ENCODE results near the gene SLC12A1. TPM values are rescaled to one million over a fixed set of nuclear protein-coding genes. Genes with fewer than 3 reads are reported as not detected.

Gene SLC12A1
- total and polyA plus RNA-seq, 5 donors from 2014 or later: not detected

DNA sequence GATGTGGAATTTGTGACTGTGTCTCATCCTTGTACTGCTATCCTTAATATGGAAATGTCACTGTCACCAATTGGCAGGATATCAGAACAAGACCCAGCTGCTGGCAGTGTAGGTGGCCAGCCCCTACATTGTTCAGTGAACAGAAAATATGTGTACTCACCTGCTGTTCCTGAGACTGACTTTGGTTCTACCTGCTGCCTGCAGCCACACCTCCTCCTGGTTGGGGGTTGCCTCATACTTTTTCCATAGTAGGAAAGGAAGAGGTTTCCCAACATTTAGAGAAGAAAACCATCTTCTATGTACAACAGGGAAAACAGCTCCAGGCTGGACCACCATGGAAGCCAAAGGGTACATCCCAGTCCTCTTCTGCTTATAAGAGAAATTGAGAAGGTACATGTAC, 35.9 kb downstream of the SLC12A1 start:
- no peak overlapping the region for H3K4me3 ChIP-seq (ENCODE audit: low read depth, low read length)
- Mint-ChIP-seq H3K4me3 (no peak overlapping the region), H3K27ac (no peak overlapping the region), H3K27me3 (no peaks in the 10 kb centered on the region), H3K36me3 (no peaks in the 10 kb centered on the region), H3K4me1 (no peaks in the 10 kb centered on the region), H3K9me3 (peaks cover 0 to 1% (median 0%) of the 10 kb centered on the region in 7 donors)
- H3K36me3 ChIP-seq (ENCODE audit: control insufficient read depth, insufficient read depth, low read length): no peaks in the 10 kb centered on the region
- no peaks in the 10 kb centered on the region for H3K9me3 ChIP-seq (ENCODE audit: control insufficient read depth in 2 of 2, low read length in 2 of 2)
- H3K4me1 ChIP-seq (ENCODE audit: control insufficient read depth, insufficient read depth, low read length, poor library complexity, severe bottlenecking): no peaks in the 10 kb centered on the region
- DNase-seq (no peak), ATAC-seq (ENCODE audit: low read depth in 2 of 2) (no peak)
- H3K27me3 ChIP-seq (ENCODE audit: control insufficient read depth, insufficient read depth, low read length): no peaks in the 10 kb centered on the region
- no peak overlapping the region for H3K27ac ChIP-seq (ENCODE audit: insufficient read depth, low read length, poor library complexity, severe bottlenecking)

DNA sequence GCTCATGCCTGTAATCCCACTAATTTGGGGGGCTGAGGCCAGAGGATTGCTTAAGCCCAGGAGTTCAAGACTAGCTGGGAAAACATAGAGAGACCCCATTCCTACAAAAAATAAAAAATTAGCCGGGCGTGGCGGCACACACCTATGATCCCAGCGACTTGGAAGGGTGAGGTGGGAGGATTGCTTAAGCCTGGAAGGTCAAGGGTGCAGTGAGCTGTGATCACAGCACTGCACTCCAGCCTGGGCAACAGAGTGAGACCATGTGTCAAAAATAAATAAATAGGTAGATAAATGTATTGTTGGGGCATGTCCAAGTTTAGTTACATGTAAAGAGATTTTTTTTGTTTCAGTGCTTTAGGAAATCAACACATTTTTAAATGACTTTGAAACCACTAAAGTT, 36.4 kb downstream of the SLC12A1 start:
- Mint-ChIP-seq H3K36me3 (no peaks in the 10 kb centered on the region), H3K4me3 (no peak overlapping the region), H3K27ac (no peak overlapping the region), H3K27me3 (no peaks in the 10 kb centered on the region), H3K4me1 (no peaks in the 10 kb centered on the region), H3K9me3 (peaks cover 0 to 1% (median 0%) of the 10 kb centered on the region in 7 donors)
- DNase-seq: no peak
- no peak overlapping the region for H3K27ac ChIP-seq (ENCODE audit: insufficient read depth, low read length, poor library complexity, severe bottlenecking)
- H3K36me3 ChIP-seq (ENCODE audit: control insufficient read depth, insufficient read depth, low read length): no peaks in the 10 kb centered on the region
- no peak overlapping the region for H3K4me3 ChIP-seq (ENCODE audit: low read depth, low read length)
- H3K27me3 ChIP-seq (ENCODE audit: control insufficient read depth, insufficient read depth, low read length): no peaks in the 10 kb centered on the region
- H3K4me1 ChIP-seq (ENCODE audit: control insufficient read depth, insufficient read depth, low read length, poor library complexity, severe bottlenecking): no peaks in the 10 kb centered on the region
- H3K9me3 ChIP-seq (ENCODE audit: control insufficient read depth in 2 of 2, low read length in 2 of 2): no peaks in the 10 kb centered on the region
- no peak for ATAC-seq (ENCODE audit: low read depth in 2 of 2)

DNA sequence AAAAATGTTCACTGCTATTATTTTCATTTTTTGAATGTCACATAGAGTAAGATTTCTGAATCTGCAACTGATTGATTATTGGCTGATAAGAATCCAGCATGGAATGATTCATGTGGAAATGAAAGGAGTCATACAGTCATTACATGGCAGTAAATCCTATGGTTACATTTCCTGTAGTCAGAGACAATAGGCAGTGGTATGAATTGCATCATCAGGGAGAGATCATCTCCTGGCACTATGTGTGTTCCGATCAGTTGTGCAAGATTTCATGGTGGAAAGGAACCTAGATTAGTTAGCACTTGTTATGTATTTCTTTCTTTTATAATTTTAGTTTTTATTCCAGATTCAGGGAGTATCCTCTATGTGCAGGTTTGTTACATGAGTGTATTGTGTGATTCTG, 38.8 kb downstream of the SLC12A1 start:
- ATAC-seq (ENCODE audit: low read depth in 2 of 2): no peak
- H3K4me3 ChIP-seq (ENCODE audit: low read depth, low read length): no peak overlapping the region
- Mint-ChIP-seq H3K27me3 (peaks cover 4% of the 10 kb centered on the region), H3K36me3 (no peaks in the 10 kb centered on the region), H3K27ac (no peak overlapping the region), H3K4me3 (no peak overlapping the region), H3K9me3 (peaks cover 0 to 1% (median 0%) of the 10 kb centered on the region in 7 donors), H3K4me1 (no peaks in the 10 kb centered on the region)
- no peaks in the 10 kb centered on the region for H3K9me3 ChIP-seq (ENCODE audit: control insufficient read depth in 2 of 2, low read length in 2 of 2)
- no peaks in the 10 kb centered on the region for H3K36me3 ChIP-seq (ENCODE audit: control insufficient read depth, insufficient read depth, low read length)
- no peak overlapping the region for H3K27ac ChIP-seq (ENCODE audit: insufficient read depth, low read length, poor library complexity, severe bottlenecking)
- no peaks in the 10 kb centered on the region for H3K4me1 ChIP-seq (ENCODE audit: control insufficient read depth, insufficient read depth, low read length, poor library complexity, severe bottlenecking)
- no peak for DNase-seq
- no peaks in the 10 kb centered on the region for H3K27me3 ChIP-seq (ENCODE audit: control insufficient read depth, insufficient read depth, low read length)

DNA sequence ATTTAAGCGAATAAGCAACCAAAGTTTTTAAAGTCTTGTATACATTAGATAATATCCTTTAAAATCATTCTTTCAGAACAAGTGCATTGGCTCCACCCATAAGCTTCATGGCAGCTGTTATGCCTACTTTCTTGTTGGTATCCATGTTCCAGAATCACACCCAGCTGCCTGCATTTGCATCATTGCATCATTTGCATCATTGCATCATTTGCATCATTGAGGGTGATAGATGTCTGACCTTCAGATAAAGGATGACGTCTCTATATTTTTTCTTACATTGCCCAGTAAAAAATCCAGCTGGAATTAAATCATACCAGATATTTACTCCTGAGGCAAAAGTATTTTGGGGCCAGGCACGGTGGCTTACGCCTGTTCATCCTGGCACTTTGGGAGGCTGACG, 42.3 kb downstream of the SLC12A1 start:
- Histone ChIP-seq H3K36me3 (ENCODE audit: control insufficient read depth, insufficient read depth, low read length) (no peaks in the 10 kb centered on the region), H3K4me1 (ENCODE audit: control insufficient read depth, insufficient read depth, low read length, poor library complexity, severe bottlenecking) (no peaks in the 10 kb centered on the region), H3K4me3 (ENCODE audit: low read depth, low read length) (no peak overlapping the region), H3K9me3 (ENCODE audit: control insufficient read depth in 2 of 2, low read length in 2 of 2) (no peaks in the 10 kb centered on the region), H3K27me3 (ENCODE audit: control insufficient read depth, insufficient read depth, low read length) (no peaks in the 10 kb centered on the region), H3K27ac (ENCODE audit: insufficient read depth, low read length, poor library complexity, severe bottlenecking) (no peak overlapping the region)
- DNase-seq (no peak), ATAC-seq (ENCODE audit: low read depth in 2 of 2) (no peak)
- Mint-ChIP-seq H3K36me3 (no peaks in the 10 kb centered on the region), H3K27me3 (peaks cover 4% of the 10 kb centered on the region), H3K4me1 (no peaks in the 10 kb centered on the region), H3K4me3 (no peak overlapping the region), H3K27ac (peak overlapping the region in 1 of 3 donors; percentile 72), H3K9me3 (no peaks in the 10 kb centered on the region)

DNA sequence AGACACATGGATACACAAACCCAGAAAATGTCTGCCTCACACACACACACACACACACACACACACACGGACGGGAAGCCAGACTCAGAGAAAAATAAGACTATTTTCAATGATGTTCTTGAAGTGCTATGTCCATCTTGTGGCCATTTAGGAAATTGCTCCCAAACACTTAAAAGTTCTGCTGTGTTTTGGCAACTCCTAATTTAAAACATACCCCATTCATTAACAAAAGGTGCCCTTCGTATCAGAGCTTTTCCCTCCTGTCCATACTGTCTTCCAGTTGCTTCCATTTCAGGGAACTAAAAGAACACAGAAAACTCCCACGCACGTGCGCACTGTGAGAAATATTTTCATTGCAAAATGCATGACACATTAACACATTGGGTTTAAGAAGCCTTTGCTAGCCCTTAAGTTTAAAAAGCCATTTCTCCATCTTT, 44.6 kb downstream of the SLC12A1 start:
- DNase-seq (peak in 1 of 3 donors; percentile 56), ATAC-seq (ENCODE audit: low read depth in 2 of 2) (no peak)
- Histone ChIP-seq H3K4me1 (ENCODE audit: control insufficient read depth, insufficient read depth, low read length, poor library complexity, severe bottlenecking) (no peaks in the 10 kb centered on the region), H3K36me3 (ENCODE audit: control insufficient read depth, insufficient read depth, low read length) (no peaks in the 10 kb centered on the region), H3K4me3 (ENCODE audit: low read depth, low read length) (no peak overlapping the region), H3K9me3 (ENCODE audit: control insufficient read depth in 2 of 2, low read length in 2 of 2) (no peaks in the 10 kb centered on the region), H3K27ac (ENCODE audit: insufficient read depth, low read length, poor library complexity, severe bottlenecking) (no peak overlapping the region), H3K27me3 (ENCODE audit: control insufficient read depth, insufficient read depth, low read length) (no peaks in the 10 kb centered on the region)
- Mint-ChIP-seq H3K27ac (no peak overlapping the region), H3K9me3 (no peaks in the 10 kb centered on the region), H3K4me1 (no peaks in the 10 kb centered on the region), H3K36me3 (no peaks in the 10 kb centered on the region), H3K4me3 (no peak overlapping the region), H3K27me3 (peaks cover 4% of the 10 kb centered on the region)

DNA sequence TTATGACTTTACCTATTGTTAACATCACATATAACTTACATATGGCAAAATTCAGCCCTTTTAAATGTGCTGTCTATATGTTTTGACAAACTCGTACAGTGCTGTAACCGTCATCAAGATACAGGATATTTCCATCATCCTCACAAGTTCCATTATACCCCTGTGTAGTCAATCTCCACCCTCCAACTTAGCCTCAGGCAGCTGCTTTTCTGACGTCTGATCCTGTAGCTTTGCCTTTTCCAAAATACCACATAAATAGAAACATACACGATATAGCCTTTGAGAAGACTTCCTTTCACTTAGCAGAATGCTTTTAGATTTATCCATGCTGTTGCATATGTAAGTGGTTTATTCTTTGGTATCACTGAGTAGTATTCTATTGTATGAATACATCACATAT, 47.1 kb downstream of the SLC12A1 start:
- H3K27me3 Mint-ChIP-seq: peaks cover 4% of the 10 kb centered on the region
- ATAC-seq (ENCODE audit: low read depth in 2 of 2): no peak
- no peak overlapping the region for H3K27ac Mint-ChIP-seq

DNA sequence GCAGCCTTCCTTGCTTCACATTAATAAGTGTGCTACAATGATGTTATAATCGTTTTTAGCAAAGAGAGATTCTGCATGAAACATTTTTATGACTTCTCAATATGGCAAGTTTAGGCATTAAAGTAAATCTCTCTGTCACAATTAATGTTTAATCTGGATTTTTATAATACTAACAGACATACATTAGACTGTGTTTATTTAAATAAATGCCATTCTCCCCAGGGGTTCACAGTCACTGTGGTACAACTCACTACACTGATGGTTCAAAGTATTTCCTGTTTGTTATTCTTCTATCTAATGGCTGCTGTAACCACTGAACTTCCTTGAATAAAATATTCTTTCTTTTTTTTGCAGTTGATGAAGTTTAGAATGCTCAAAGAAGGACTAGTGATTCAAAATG, 59.0 kb downstream of the SLC12A1 start:
- Mint-ChIP-seq H3K4me1 (peaks cover 0 to 4% (median 2%) of the 10 kb centered on the region in 4 donors), H3K27me3 (peaks cover 18% of the 10 kb centered on the region), H3K9me3 (peaks cover 0 to 2% (median 0%) of the 10 kb centered on the region in 7 donors), H3K36me3 (no peaks in the 10 kb centered on the region), H3K4me3 (no peak overlapping the region), H3K27ac (no peak overlapping the region)
- no peaks in the 10 kb centered on the region for H3K36me3 ChIP-seq (ENCODE audit: control insufficient read depth, insufficient read depth, low read length)
- H3K4me1 ChIP-seq (ENCODE audit: control insufficient read depth, insufficient read depth, low read length, poor library complexity, severe bottlenecking): no peaks in the 10 kb centered on the region
- H3K27ac ChIP-seq (ENCODE audit: insufficient read depth, low read length, poor library complexity, severe bottlenecking): no peak overlapping the region
- H3K4me3 ChIP-seq (ENCODE audit: low read depth, low read length): no peak overlapping the region
- no peak for ATAC-seq (ENCODE audit: low read depth in 2 of 2)
- H3K9me3 ChIP-seq (ENCODE audit: control insufficient read depth in 2 of 2, low read length in 2 of 2): no peaks in the 10 kb centered on the region
- DNase-seq: no peak
- peaks cover 2% of the 10 kb centered on the region for H3K27me3 ChIP-seq (ENCODE audit: control insufficient read depth, insufficient read depth, low read length)

More for the DNA sequence above, 47.1 kb downstream of the SLC12A1 start:
- Mint-ChIP-seq H3K4me1 (no peaks in the 10 kb centered on the region), H3K9me3 (no peaks in the 10 kb centered on the region), H3K4me3 (no peak overlapping the region), H3K36me3 (no peaks in the 10 kb centered on the region)
- no peaks in the 10 kb centered on the region for H3K4me1 ChIP-seq (ENCODE audit: control insufficient read depth, insufficient read depth, low read length, poor library complexity, severe bottlenecking)
- H3K36me3 ChIP-seq (ENCODE audit: control insufficient read depth, insufficient read depth, low read length): no peaks in the 10 kb centered on the region
- no peak for DNase-seq
- H3K27ac ChIP-seq (ENCODE audit: insufficient read depth, low read length, poor library complexity, severe bottlenecking): no peak overlapping the region
- no peak overlapping the region for H3K4me3 ChIP-seq (ENCODE audit: low read depth, low read length)
- no peaks in the 10 kb centered on the region for H3K27me3 ChIP-seq (ENCODE audit: control insufficient read depth, insufficient read depth, low read length)
- H3K9me3 ChIP-seq (ENCODE audit: control insufficient read depth in 2 of 2, low read length in 2 of 2): no peaks in the 10 kb centered on the region

DNA sequence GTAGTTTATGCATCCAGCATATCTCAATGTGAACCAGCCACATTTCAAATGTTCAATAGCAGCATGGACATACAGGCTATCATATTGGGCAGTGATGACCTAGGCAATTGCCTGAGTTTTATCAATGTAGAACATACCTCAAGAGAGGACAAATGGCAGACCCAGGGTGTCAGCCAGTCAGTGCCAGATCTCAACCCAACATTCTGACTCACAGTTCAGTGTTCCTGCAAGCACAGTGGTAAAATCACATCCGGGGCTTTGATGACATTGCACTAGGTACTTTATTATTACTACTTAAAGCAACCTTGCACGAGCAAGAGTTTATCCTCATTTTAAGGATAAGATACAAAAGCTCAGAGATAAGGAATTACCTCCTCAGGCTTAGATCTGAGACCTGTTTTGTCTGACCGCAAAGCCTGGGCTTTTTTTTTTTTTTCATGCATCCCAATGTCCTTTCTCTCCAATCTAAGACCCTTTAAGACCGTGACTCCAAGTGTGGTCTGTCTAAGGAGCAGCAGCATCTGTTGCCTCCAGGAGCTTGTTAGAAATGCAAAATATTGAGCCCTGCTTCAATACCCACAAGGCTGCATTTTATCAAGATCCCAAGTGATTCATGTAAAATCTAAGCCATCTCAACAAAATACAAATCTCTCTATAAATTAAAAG, 60.1 kb downstream of the SLC12A1 start:
- Mint-ChIP-seq H3K27ac (no peak overlapping the region), H3K27me3 (peaks cover 18% of the 10 kb centered on the region), H3K9me3 (peaks cover 0 to 2% (median 0%) of the 10 kb centered on the region in 7 donors), H3K36me3 (no peaks in the 10 kb centered on the region), H3K4me1 (peaks cover 0 to 4% (median 2%) of the 10 kb centered on the region in 4 donors), H3K4me3 (no peak overlapping the region)
- Histone ChIP-seq H3K4me1 (ENCODE audit: control insufficient read depth, insufficient read depth, low read length, poor library complexity, severe bottlenecking) (no peaks in the 10 kb centered on the region), H3K27me3 (ENCODE audit: control insufficient read depth, insufficient read depth, low read length) (peaks cover 2% of the 10 kb centered on the region), H3K36me3 (ENCODE audit: control insufficient read depth, insufficient read depth, low read length) (no peaks in the 10 kb centered on the region), H3K27ac (ENCODE audit: insufficient read depth, low read length, poor library complexity, severe bottlenecking) (no peak overlapping the region), H3K4me3 (ENCODE audit: low read depth, low read length) (no peak overlapping the region), H3K9me3 (ENCODE audit: control insufficient read depth in 2 of 2, low read length in 2 of 2) (no peaks in the 10 kb centered on the region)
- ATAC-seq (ENCODE audit: low read depth in 2 of 2) (no peak), DNase-seq (no peak)
